ENCODE results near the gene CCBE1.

The CCBE1 gene

GRCh38 chr18:59437851-59438569, 259.2 kb downstream of the CCBE1 start:
- no peak for DNase-seq

- no peak for DNase-seq
Measured at GRCh38 chr18:59432803-59433597, 264.2 kb downstream of the CCBE1 start.

- DNase-seq = no peak
Measured at GRCh38 chr18:59431131-59431530, 266.1 kb downstream of the CCBE1 start.

- DNase-seq = no peak
Measured at GRCh38 chr18:59429608-59430007, 267.6 kb downstream of the CCBE1 start.

- DNase-seq = no peak
Measured at GRCh38 chr18:59428018-59428417, 269.2 kb downstream of the CCBE1 start.

GRCh38 chr18:59426855-59427254, 270.4 kb downstream of the CCBE1 start:
- no peak for DNase-seq

- no peak for DNase-seq
Measured at GRCh38 chr18:59423259-59423658, 274.0 kb downstream of the CCBE1 start.

GRCh38 chr18:59420244-59420643, 277.0 kb downstream of the CCBE1 start:
- no peak for DNase-seq

GRCh38 chr18:59419386-59419785, 277.8 kb downstream of the CCBE1 start:
- no peak for DNase-seq

- DNase-seq = no peak
Measured at GRCh38 chr18:59416818-59417217, 280.4 kb downstream of the CCBE1 start.

- DNase-seq = no peak
Measured at GRCh38 chr18:59414111-59414653, 283.0 kb downstream of the CCBE1 start.

- peak; percentile 11 for DNase-seq
Measured at GRCh38 chr18:59402432-59403090, 294.7 kb downstream of the CCBE1 start.

GRCh38 chr18:59400407-59400806, 296.8 kb downstream of the CCBE1 start:
- DNase-seq = no peak

- DNase-seq = no peak
Measured at GRCh38 chr18:59395226-59396175, 301.7 kb downstream of the CCBE1 start.

GRCh38 chr18:59393381-59393780, 303.8 kb downstream of the CCBE1 start:
- DNase-seq = no peak

GRCh38 chr18:59388817-59389216, 308.4 kb downstream of the CCBE1 start:
- no peak for DNase-seq

GRCh38 chr18:59387687-59388565, 309.3 kb downstream of the CCBE1 start:
- DNase-seq = no peak

- DNase-seq = no peak
Measured at GRCh38 chr18:59386909-59387686, 310.1 kb downstream of the CCBE1 start.

- DNase-seq = no peak
Measured at GRCh38 chr18:59385191-59385590, 312.0 kb downstream of the CCBE1 start.

GRCh38 chr18:59383851-59384250, 313.4 kb downstream of the CCBE1 start:
- DNase-seq = no peak
